Dendritic cell treated with granulocyte-macrophage colony-stimulating factor and Interleukin-4, amounts not matched to agents 40 ng/mL and 50 ng/mL, for 4 days (primary cell): ENCODE results near the gene ATE1.
"Not testable (repeated sequence)": the region's sequence is repeated elsewhere in the genome, so short reads cannot be mapped to it uniquely, and the experiment has no call there.

Source experiments
- H3K27ac Mint-ChIP-seq: one replicate; pipeline ENCODE4 v1.8.0; 2022; ENCODE audit warnings: mild to moderate bottlenecking, mixed read lengths
- H3K27me3 Mint-ChIP-seq: one replicate; pipeline ENCODE4 v1.8.0; 2022; ENCODE audit warnings: mild to moderate bottlenecking, mixed read lengths
- H3K36me3 Mint-ChIP-seq: one replicate; pipeline ENCODE4 v1.8.0; 2022; ENCODE audit warnings: low read depth, mixed read lengths
- H3K4me1 Mint-ChIP-seq: one replicate; pipeline ENCODE4 v1.8.0; 2022; ENCODE audit warnings: low read depth, mixed read lengths
- H3K4me3 Mint-ChIP-seq: one replicate; pipeline ENCODE4 v1.8.0; 2022; ENCODE audit warnings: mild to moderate bottlenecking, moderate library complexity, mixed read lengths
- H3K9me3 Mint-ChIP-seq: one replicate; pipeline ENCODE4 v1.8.0; 2022; ENCODE audit warnings: mixed read lengths
- intact Hi-C: fragments of 100-400 bp; cut with micrococcal nuclease; formaldehyde crosslinking; loops from one replicate; pipeline ENCODE4 v1.15.0; 2022

The ATE1 gene

GRCh38 chr10:121700416-121700815 is 227.4 kb downstream of the ATE1 start:
- Mint-ChIP-seq H3K4me3 (no peak overlapping the region), H3K27ac (no peak overlapping the region)
- intact Hi-C loops, result no loop called here

GRCh38 chr10:121699703-121700102 is 228.1 kb downstream of the ATE1 start:
- H3K9me3 Mint-ChIP-seq, intact Hi-C loops, H3K27ac Mint-ChIP-seq, H3K4me3 Mint-ChIP-seq, H3K36me3 Mint-ChIP-seq, H3K4me1 Mint-ChIP-seq: not testable (repeated sequence)
- peaks cover 14% of the 10 kb centered on the region for H3K27me3 Mint-ChIP-seq

More at GRCh38 chr10:121700416-121700815, 227.4 kb downstream of the ATE1 start:
- Mint-ChIP-seq H3K36me3 (no peaks in the 10 kb centered on the region), H3K9me3 (no peaks in the 10 kb centered on the region), H3K4me1 (no peaks in the 10 kb centered on the region), H3K27me3 (peaks cover 16% of the 10 kb centered on the region)

GRCh38 chr10:121698902-121699301 is 228.9 kb downstream of the ATE1 start:
- Mint-ChIP-seq H3K27me3 (peaks cover 13% of the 10 kb centered on the region), H3K36me3 (no peaks in the 10 kb centered on the region), H3K4me1 (no peaks in the 10 kb centered on the region), H3K27ac (no peak overlapping the region), H3K4me3 (no peak overlapping the region), H3K9me3 (no peaks in the 10 kb centered on the region)
- intact Hi-C loops, result no loop called here

- H3K36me3 Mint-ChIP-seq, result no peaks in the 10 kb centered on the region
- H3K9me3 Mint-ChIP-seq, result no peaks in the 10 kb centered on the region
- no peaks in the 10 kb centered on the region for H3K4me1 Mint-ChIP-seq
- intact Hi-C loops, result no loop called here
- H3K27ac Mint-ChIP-seq, result no peak overlapping the region
- H3K4me3 Mint-ChIP-seq, result no peak overlapping the region
- peaks cover 12% of the 10 kb centered on the region for H3K27me3 Mint-ChIP-seq
Observed at GRCh38 chr10:121698336-121698735, 229.5 kb downstream of the ATE1 start.

- Mint-ChIP-seq H3K9me3 (no peaks in the 10 kb centered on the region), H3K4me3 (no peak overlapping the region), H3K27me3 (peaks cover 12% of the 10 kb centered on the region), H3K36me3 (no peaks in the 10 kb centered on the region), H3K4me1 (no peaks in the 10 kb centered on the region), H3K27ac (no peak overlapping the region)
- intact Hi-C loops, result no loop called here
Observed at GRCh38 chr10:121696854-121697253, 231.0 kb downstream of the ATE1 start.

- intact Hi-C loops, result no loop called here
- H3K9me3 Mint-ChIP-seq, result no peaks in the 10 kb centered on the region
- H3K4me3 Mint-ChIP-seq, result no peak overlapping the region
- H3K36me3 Mint-ChIP-seq, result no peaks in the 10 kb centered on the region
- H3K27me3 Mint-ChIP-seq, result peaks cover 9% of the 10 kb centered on the region
- no peak overlapping the region for H3K27ac Mint-ChIP-seq
- H3K4me1 Mint-ChIP-seq, result no peaks in the 10 kb centered on the region
Observed at GRCh38 chr10:121695731-121696464, 231.9 kb downstream of the ATE1 start.

- no peaks in the 10 kb centered on the region for H3K9me3 Mint-ChIP-seq
- no peak overlapping the region for H3K4me3 Mint-ChIP-seq
- H3K27ac Mint-ChIP-seq, result no peak overlapping the region
- intact Hi-C loops, result no loop called here
- peaks cover 7% of the 10 kb centered on the region for H3K27me3 Mint-ChIP-seq
- no peaks in the 10 kb centered on the region for H3K4me1 Mint-ChIP-seq
- no peaks in the 10 kb centered on the region for H3K36me3 Mint-ChIP-seq
Observed at GRCh38 chr10:121694966-121695643, 232.7 kb downstream of the ATE1 start.

- Mint-ChIP-seq H3K4me1 (no peaks in the 10 kb centered on the region), H3K27ac (no peak overlapping the region), H3K27me3 (peaks cover 8% of the 10 kb centered on the region), H3K4me3 (no peak overlapping the region), H3K9me3 (no peaks in the 10 kb centered on the region), H3K36me3 (no peaks in the 10 kb centered on the region)
- intact Hi-C loops, result no loop called here
Observed at GRCh38 chr10:121694327-121694965, 233.4 kb downstream of the ATE1 start.

GRCh38 chr10:121692626-121693025 is 235.2 kb downstream of the ATE1 start:
- intact Hi-C loops, result no loop called here
- Mint-ChIP-seq H3K9me3 (no peaks in the 10 kb centered on the region), H3K27ac (no peak overlapping the region), H3K27me3 (peaks cover 13% of the 10 kb centered on the region), H3K36me3 (no peaks in the 10 kb centered on the region), H3K4me1 (no peaks in the 10 kb centered on the region), H3K4me3 (no peak overlapping the region)

GRCh38 chr10:121690970-121691369 is 236.9 kb downstream of the ATE1 start:
- Mint-ChIP-seq H3K9me3 (no peaks in the 10 kb centered on the region), H3K36me3 (no peaks in the 10 kb centered on the region), H3K27ac (no peak overlapping the region), H3K27me3 (peaks cover 21% of the 10 kb centered on the region), H3K4me3 (no peak overlapping the region), H3K4me1 (no peaks in the 10 kb centered on the region)
- intact Hi-C loops, result no loop called here
